Activated CD4-positive, CD25-positive, alpha-beta regulatory T cell treated with anti-CD3 and anti-CD28 coated beads, Interleukin-2, amount 50 U/mL, for 16 hours (primary cell): Measurements from ENCODE around the gene FAM110D.
A peak's percentile ranks its signal among the peaks of the same experiment; 100 is the strongest.

Source experiments
- DNase-seq: peaks from one replicate; pipeline ENCODE4 v3.0.0-alpha.2; 2020; ENCODE audit warnings: low read depth, low spot score

The FAM110D gene

DNA sequence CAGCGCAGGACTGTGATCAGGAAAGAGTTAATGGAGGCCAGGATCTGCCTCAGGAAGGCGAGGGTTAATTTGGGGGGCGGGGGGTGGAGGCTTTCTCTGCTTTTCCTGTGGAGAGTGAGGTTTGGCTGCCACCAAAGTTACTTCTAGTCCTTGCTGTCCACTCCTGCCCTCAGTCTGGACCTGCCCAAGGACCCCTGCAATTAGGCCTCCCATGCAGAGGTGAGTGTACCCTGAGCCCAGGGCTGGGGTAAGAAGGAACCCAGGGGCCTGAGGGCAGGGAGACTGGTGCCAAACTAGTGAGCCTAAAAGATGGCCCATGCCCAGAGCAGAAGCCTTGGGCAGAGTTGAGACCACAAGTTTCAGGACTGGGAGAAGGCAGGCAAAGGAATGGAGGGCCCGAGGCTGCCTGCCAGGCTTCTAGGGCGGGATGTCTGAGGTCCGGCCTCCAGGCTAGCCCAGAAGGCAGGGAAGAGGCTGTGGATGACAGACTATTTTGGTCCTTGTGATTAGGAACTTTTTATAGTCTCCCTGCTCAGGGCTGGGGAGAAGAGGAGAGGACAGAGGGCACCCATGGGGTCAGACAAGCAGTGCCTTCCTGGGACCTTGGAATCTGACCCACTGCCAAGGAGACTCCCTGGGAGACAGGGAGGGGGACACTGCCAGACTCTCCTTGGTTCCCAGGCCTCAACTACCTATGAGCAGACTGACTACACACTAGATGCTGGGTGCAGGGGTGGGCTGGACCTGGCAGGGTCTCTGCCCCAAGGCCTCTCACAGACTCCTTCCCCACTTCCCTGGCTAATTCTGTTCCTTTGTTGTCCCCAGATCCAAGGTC is at the start of gene FAM110D:
FAM110D (plus strand) TSS at position 172 of the 835 bp plus-strand sequence. CDS start 2,213 bp downstream, outside the sequence.
- DNase-seq, result no peak

DNA sequence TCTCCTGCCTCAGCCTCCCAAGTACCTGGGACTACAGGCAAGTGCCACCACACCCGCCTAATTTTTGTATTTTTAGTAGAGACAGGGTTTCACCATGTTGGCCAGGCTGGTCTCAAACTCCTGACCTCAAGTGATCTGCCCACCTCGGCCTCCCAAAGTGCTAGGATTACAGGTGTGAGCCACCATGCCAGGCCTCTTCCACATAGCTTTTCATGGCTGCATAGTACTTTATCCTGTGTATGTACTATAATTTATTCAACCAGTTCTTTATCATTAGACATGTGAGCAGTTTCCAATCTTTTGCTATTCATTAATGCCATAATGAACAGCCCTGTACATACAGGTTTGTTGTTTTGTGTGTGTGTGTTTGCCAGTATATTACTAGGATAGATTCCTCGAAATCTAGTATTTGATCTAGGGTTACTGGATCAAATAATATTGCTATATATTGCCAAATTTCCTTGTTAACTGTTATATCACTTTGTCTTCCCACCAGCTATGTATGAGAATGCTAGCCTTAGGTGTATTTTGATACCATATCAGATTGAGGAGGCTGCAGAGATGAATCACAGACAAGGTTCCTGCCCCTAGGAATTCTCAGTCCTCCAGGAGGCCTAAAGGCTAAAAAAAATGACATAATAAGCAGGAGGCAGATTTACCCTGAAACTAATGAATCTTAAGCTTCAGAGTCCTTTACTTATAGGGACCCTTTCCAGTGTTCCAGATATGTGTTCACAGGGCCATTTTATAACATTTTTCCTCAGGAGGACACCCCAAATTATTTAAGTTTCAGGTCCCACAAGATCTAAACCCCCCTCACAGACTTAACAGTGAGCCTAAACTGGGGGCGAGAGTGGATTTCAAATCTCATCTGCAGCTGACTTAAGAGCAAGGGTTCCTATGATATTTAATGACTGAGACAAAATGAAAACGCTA is 49.4 kb upstream of the FAM110D start:
- no peak for DNase-seq

DNA sequence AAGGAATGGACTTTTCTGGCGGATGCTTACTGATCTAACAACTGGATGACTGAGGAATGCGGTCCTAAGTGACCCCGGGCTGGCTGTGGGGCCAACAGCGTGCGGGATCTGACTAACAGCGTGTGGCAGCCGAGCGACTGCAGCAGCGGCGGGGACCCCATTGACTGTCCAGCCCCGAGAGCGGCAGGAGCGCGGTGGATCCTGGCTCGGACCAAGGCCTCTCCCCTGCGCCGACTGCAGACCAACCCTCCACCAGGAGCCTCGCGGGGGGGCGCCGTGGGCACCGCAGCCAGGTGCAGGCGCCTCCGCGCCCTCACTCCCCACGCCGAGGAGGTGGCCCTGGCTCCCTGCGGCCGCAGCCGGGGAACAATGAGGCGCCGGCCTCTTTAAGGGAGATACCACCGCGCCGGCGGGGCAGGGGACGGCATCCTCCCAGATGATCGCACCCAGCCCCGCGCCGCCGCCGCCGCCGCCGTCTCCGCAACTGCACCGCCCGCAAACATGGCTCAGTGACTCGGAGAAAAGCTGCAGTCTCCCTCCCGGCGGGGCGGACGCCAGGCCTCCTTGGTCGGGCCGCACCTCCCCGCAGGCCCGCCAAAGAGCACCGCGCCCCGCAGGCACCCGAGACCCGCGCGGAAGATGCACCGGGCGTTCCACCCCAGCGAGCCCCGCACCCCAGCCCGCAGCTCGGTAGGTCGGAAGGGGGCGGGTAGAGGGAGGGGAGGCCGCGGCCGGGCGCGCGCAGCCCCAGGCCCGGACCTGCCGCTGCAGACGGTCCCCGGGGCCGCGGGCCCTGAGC is 47.9 kb upstream of the FAM110D start:
- peak; percentile 43 for DNase-seq

DNA sequence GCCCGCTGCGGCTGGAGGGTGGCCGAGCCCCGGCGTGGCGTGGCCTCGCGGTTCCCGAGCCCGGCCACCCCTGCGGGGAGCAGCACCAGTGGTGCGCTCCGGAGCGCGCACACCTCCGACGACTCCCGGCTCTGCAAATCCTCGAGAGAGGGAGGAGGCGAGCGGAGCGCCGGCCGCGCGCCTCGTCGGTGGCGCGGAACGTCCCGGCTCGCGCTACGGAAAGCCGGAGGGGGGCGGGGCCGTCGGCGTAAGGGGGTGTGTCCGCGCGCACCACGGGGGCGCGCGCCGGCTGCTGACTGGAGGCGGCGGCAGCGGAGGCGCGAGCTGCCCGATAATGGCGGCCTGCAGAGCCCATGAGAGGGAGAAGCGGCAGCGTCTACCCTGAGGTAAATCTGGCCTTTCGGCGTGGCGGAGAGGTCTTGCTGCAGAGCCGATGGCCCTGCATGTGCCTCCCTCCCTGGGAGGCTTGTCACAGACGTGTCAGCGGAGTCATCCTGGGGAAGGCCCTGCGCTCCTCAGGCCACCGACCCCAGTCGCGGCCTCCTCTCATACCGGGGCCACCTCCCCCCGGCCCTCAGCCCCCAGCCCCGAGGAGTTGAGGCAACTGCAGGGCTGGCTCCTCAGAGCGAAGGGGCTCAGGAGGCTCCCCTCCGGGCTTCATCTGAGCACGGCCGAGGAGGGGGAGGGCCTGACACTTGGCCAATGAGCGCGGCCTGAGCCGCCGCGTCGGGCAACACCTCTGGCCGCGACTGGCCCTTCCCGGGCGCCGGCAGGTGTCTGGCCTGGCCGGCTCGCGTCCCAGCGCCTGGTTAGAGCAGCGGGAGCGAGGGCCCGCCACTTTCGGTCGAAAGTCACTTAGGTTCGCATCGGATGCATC is 47.1 kb upstream of the FAM110D start, which contains the start of gene PDIK1L:
PDIK1L (plus strand) TSS at position 295 of the 877 bp plus-strand sequence. CDS start 2,485 bp downstream, outside the sequence.
- peak; percentile 88 for DNase-seq

GRCh38 chr1:26112407-26112775 is 46.5 kb upstream of the FAM110D start:
- DNase-seq, result no peak

DNA sequence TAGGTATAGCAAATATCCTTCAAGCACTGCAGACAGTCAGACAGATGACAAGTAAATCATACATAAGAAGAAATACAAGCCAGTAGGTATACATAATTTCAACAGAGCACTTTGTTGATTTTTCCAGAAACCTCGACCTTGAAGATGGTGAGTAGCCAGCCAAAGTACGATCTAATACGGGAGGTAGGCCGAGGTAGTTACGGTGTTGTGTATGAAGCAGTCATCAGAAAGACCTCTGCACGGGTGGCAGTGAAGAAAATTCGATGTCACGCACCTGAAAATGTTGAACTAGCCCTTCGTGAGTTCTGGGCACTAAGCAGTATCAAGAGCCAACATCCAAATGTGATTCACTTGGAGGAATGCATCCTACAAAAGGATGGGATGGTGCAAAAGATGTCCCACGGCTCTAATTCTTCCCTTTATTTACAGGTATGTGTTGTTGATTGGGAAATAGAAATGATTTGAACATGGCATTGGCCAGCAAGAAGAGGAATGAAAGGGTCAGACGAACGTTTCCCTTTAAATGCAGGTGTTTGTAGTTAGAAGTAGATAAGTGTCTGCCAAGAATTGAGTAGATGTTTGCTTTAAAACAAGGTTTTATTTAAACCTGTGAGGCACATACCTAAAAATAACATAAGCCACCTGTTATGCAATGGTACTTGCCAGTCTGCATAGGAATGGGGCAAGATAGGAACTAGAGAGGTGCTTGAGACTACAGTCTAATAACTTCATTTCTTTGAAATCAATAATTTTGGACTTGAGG is 44.5 kb upstream of the FAM110D start:
- no peak for DNase-seq

GRCh38 chr1:26119892-26120608 is 38.8 kb upstream of the FAM110D start:
- DNase-seq, result no peak

GRCh38 chr1:26121854-26122773 is 36.8 kb upstream of the FAM110D start:
- DNase-seq, result no peak

- no peak for DNase-seq
Observed at GRCh38 chr1:26122988-26123973, 35.6 kb upstream of the FAM110D start.

DNA sequence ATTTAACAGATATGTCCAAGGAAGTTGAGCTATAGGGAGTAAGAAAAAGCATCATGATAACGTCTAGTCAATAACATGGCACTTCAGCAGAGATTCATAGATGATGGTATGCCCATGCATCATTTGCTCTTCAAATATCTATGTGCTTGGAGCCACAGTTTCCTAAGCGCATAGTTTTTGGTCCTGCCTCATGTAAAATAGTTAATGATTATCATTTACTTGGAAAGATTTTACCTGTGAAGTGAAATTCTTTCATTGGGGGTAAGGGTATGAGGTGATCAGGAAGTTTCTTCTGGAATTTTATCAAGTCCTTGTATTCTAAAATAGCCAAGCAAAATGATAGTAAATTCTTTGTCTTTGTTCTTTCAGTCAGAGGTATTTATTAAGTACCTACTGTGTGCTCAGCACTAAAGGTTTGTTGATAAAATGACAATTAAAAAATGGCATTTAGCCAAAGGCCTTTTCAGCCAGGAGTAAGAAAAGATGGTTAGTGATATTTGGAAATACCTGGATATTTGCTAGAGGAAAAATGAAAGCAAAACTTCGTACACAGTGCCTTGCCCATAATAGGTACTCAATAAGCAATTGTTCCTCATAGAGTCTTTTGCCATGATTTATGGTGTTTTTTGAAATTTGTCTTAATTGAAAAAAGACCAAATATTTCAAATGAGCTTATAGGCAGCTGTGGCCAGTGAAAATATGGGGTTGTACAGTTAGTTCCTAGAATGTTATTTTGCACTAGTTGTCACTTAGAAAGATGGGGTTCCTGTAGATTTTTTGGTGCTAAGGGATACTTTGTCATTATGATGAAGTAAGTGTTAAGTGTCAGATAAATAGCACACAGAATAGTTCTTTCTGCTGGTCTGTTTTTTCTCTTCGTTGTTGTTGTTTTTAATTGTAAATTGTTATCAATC is 34.2 kb upstream of the FAM110D start:
- no peak for DNase-seq

- DNase-seq, result no peak
Observed at GRCh38 chr1:26125382-26125781, 33.5 kb upstream of the FAM110D start.

DNA sequence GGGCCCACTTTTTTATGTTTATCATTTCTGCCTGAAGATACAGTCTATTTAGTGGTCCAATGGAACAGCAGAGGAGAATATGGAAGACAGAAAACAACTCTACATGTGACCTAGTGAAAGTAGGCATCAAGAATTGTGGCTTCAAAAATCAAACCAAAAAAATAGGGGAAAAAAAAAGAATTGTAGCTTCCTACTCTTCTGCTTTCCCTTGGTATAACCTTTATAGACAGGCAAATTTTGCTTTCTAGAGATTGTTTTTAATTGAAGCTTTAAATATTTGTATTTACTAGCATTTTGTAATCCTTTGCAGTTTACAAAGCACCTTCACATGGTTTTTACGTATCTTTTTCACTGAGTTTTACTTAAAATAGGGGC is 32.9 kb upstream of the FAM110D start:
- no peak for DNase-seq

GRCh38 chr1:26126321-26127084 is 32.4 kb upstream of the FAM110D start:
- peak; percentile 40 for DNase-seq

DNA sequence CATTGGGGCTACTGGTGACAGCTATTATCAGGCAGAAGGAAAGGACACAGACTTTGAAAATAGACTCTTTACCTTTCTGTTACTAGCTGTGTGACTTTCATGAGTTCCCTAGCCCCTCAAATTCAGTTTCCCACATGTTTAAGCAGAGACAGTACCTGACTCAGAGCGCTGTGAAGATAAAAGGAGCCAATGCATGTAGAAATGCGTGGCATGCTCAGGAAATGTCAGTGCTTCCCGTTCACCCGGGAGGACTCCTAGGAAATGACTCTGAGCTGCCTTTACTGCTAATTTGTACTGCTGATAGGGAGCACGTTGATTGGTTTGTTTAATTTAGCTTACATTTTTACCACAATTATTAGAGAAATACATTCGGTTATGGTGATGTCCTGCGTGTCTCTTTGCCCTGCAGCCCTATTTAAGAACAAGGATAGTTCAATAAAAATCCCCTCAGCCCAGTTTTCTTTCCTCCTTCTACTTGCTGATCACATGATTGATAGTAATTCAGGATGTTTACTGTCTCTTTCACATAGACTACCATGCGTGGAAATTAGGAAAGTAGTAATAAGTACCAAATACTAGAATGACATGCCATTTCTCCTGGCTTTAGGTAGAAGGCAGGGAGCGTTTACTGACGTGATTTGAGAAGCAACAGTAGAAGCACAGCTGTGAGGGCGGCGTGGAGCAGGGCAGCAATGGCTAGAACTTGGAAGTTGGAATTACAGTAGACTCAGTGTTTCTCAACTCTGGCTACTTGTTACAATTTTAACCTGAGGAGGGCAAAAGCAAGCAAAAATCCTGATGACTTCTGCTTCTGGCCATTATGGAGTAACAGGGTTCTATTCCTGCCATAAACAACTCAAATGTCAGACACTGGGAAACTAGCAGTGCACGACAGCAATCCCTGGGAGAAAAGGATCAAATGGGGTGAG is 31.4 kb upstream of the FAM110D start:
- no peak for DNase-seq
